ENCODE data around the gene PKP3.

The PKP3 gene

DNA sequence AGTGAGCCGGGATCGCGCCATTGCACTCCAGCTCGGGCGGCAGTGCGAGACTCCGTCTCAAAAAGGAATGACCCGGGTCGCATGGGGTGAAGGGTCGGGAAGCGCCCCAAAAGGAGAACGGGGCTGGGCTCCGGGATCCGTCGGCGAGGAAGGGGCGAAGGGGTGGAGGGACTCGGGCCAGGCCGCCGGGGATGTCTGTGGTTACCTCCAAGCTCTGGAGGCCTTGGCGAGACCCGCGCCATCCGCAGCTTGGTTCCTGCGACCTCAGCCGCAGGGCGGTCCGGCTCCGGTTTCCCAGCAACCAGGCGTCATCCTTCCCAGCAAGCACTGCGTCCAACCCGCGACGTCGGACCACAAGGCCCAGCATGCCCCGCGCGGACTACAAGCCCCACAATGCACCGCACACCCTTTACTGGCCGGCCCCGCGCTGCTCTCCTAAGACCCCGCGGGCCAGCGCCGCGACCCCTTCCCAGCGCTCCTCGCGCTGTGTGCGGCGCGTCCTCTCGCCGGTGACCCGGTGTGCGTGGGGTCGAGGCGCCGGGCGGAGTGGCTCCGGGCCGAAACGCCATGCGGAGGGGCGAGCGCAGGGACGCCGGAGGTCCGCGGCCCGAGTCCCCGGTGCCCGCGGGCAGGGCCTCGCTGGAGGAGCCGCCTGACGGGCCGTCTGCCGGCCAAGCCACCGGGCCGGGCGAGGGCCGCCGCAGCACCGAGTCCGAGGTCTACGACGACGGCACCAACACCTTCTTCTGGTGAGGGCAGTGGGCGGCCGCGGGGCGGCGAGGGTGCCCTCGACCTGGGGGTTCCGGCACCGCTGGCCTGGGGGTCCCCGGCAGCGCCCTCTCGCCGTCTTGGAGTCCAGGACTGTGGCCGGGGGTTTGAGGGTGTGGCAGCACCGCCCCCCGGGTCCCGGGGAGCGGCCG lies 56.1 kb downstream of the PKP3 start, which contains the start of gene PTDSS2:
TSS of gene PTDSS2 (plus strand) at position 391 of the 920 bp plus-strand sequence. CDS start at position 568, 177 bp downstream.
- DNase-seq = peak; percentile 94

DNA sequence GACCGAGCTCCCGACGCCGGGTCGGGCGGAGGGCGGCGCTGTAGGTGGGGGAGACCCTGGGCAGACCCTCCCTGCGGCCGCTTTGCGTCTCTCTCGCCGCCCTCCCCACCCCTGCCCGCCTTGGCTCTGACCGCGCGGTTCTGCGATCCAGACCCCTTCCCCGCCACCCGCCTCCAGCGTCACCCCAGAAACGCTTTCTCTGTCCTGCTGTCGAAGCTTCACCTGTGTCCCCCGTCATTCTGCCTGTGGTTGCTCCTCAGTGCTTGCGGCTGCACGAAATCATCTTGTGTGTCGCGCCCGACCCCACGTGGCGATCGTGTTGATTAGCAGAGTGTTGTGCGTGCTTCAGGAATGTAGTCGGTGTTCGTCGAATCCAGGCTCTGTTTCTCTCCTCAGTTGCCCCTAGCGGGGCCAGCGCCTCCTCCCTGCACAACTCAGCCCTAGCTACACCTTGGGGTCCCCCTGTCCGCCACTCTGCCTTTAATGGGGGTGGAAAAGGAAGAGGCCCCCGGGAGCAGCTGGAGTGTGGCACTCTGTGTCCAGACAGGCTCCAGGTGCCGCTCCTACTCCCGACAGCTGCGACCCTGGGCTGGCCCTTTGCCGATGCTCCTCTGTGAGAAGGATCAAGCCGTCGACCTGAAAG lies 56.9 kb downstream of the PKP3 start:
- peak; percentile 87 for DNase-seq

DNA sequence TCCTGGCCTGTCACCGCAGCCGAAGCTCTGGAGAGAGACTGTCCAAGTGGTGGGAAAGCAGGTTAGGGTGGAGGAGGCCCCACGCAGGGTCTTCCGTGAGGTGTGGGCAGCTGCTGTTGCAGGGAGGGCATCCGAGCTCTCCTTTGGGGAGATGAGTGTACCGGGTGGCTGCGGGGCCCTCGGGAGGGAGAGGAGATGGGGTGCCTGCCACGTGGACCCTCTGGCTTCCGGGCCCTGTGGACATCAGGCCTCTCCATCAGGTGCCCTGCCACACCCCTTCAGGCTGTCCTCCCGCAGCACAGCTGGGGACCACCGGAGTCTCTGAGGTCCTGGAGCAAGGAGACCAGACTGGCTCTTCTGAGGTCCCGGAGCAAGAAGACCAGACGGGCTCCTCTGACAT lies 57.7 kb downstream of the PKP3 start:
- DNase-seq = no peak

DNA sequence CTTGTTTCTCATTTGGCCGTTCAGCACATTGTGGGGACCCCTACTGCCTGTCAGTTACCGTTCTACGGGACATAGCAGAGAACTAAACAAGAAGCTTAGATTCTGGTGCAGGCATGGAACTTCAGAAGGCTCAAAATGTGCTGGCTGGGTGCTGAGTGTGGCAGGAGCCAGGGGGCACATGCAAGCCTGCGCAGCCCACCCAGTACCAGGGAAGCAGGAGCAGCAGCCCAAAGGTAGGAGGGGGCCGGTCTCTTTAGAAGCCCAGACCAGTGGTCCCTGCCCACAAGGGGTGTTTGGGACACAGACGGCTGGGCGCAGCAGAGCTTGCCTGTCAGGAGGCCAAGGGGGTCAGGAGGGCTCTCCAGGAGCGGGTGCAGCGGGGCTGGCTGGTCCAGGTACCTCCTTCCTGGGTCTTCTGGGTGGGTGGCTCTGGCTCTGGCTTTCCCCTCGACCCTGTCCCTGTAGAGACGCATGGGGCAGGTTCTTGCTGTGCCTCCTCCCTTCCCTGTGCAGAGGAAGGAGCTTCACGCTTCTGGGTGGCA lies 58.3 kb downstream of the PKP3 start:
- DNase-seq = no peak

DNA sequence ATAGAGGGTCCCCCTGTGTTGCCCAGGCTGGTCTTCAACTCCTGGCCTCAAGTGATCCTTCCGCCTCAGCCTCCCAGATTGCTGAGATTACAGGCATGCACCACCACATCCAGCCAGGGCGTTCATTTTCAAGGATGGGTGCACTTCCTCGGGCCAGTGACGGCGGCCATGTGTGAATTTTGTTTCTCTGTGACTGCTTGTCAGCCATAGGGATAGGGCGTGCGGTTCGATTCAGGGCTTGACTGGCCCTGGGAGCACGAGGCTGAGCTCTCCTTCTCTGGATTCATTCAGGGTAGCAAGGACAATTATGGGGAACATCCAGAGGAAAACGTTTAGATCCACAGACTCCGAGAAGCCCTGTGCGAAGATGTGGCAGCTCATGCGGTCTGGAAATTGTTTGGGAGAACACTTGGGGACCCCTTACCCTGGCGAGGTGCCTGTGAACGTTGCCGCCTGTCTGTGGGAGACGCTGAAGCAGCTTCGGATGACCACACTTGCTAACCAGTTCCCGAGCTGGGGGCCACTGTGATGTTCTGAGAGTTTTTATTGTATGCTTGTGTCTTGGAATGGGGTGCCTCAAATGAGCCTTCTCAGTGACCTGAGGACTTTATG lies 59.0 kb downstream of the PKP3 start:
- DNase-seq = no peak

DNA sequence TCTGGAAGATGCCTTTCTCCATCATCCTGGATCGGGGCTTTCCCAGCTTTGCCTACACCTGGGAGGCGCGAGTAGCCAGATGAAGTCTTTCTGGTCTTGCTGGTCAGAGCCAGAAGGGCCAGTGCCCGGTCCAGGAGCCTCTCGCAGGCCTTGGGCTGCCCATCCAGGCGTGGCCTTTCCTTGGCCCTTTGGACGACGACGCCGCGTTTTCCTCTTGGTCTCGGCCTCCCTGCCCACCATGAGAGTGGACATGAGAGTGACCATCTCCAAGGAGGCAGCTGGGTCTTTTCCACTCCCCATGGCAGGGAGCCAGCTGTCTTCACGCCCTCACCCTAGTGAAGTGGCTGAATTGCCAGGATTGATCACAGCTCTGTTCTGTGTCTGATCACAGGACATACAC lies 59.6 kb downstream of the PKP3 start:
- DNase-seq = no peak

DNA sequence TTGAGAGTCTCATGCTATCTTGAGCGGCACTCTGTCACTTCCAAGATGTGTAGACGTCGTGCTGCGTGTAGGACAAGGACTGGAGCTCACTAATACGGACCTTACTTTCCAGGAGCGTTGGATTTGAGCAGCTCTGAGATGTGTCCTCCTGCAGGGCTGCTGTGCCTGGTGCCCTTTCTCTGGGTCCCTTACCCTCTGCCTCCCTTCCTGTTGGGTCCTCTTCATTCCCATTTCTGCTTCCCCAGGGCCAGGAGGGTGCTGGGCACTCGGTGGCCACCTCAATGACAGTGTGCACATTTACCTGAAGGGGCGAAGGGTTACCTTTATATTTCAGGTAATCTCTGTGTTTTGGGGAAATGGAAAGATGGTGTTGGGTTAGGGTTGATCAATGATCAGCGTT lies 60.0 kb downstream of the PKP3 start:
- no peak for DNase-seq

Data from RPMI8226 (cell line).